ENCODE data around the gene INPP4B. TPM values are rescaled to one million over a fixed set of nuclear protein-coding genes. Genes with fewer than 3 reads are reported as not detected.

Gene INPP4B
- total RNA-seq, 2 experiments from 2014 or later = 43.7 to 44.7 TPM

- Mint-ChIP-seq H3K4me1 (ENCODE audit: low read depth) (no peaks in the 10 kb centered on the region), H3K4me3 (no peak overlapping the region), H3K9me3 (ENCODE audit: insufficient read depth) (no peaks in the 10 kb centered on the region), H3K27me3 (ENCODE audit: low read depth) (peaks cover 9% of the 10 kb centered on the region), H3K36me3 (ENCODE audit: low read depth) (no peaks in the 10 kb centered on the region), H3K27ac (no peak overlapping the region)
- POLR2A ChIA-PET = no interaction called here
- CTCF ChIA-PET = no interaction called here
- DNase-seq (no peak), ATAC-seq (no peak)
Observed at GRCh38 chr4:142856576-142856975, 10.5 kb upstream of the INPP4B start.

DNA sequence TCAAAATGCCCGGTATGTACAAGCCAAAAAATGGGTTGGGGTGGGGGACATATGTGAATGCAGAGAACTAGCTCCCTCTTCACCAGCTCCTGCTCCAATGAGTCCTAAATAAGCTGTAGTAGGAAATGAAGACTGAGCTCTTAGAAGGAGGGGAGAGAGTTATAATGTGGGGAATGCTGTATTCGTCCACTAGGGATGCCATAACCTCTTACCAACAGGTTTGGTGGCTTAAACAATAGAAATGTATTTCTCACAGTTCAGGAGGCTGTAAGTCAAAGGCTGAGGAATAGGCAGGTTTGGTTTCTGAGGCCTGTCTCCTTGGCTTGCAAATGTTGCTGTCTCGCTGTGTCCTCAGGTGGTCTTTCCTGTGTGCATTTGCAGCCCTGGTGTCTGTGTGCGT lies 4.4 kb upstream of the INPP4B start:
- Mint-ChIP-seq H3K4me3 (no peak overlapping the region), H3K36me3 (ENCODE audit: low read depth) (no peaks in the 10 kb centered on the region), H3K27me3 (ENCODE audit: low read depth) (peaks cover 28% of the 10 kb centered on the region), H3K4me1 (ENCODE audit: low read depth) (peaks cover 8% of the 10 kb centered on the region), H3K9me3 (ENCODE audit: insufficient read depth) (no peaks in the 10 kb centered on the region), H3K27ac (no peak overlapping the region)
- no peak for ATAC-seq
- ChIA-PET CTCF (interaction anchor here (1.1 kb wide), 1 partner anchor 9 kb away, joined by 5 read pairs; no protein-coding TSS in a partner anchor), POLR2A (no interaction called here)
- DNase-seq = no peak

DNA sequence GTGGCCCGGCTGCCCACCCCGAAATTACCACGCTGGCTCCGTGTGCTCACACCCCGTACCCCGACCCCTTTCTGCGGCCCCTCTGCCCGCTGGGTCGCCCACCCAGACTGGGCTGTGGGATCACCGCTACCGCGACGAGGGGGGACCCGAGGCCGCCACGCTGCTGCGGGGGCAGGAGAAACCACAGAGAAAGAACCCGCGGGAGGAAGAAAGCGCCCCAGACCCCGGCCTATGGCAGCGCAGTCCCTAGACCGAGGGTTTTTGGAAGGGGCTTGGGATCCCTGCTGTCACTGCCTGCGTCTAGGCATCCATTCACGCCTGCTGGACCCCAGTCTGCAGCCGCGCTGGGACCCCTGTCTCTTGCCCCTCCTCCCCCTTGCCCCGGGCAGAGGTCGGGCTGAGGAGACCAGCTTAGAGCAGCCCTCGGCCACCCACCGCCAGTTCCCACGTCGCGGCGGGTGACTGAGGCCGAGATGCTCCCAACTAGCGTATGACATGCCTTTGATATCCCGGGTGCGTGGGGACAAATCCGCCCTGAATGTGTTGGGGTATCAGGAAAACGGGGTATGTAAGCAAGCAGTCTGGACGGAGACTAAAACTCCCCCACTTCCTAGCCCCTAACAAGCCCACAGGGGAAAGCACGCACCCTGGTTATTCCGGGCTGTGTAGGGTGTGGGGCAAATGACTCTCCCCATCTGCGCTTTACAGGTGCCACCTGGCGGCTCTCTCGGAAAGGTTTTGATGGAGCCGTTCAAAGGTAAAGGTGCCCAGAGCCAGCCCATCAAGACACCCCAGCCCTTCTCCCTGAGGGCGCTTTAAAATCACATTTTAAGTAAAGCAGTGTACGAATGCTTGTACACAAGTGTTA lies 862 bp upstream of the INPP4B start:
- ATAC-seq (peak; percentile 81), DNase-seq (peak; percentile 84)
- no peaks in the 10 kb centered on the region for H3K36me3 Mint-ChIP-seq (ENCODE audit: low read depth)
- peaks cover 35% of the 10 kb centered on the region for H3K27me3 Mint-ChIP-seq (ENCODE audit: low read depth)
- peaks cover 17% of the 10 kb centered on the region for H3K4me1 Mint-ChIP-seq (ENCODE audit: low read depth)
- CTCF ChIA-PET = interaction anchor here (0.6 to 2.7 kb wide), 14 partner anchors 12 to 1540 kb away, joined by 3 to 8 read pairs (median 3); no protein-coding TSS in a partner anchor
- POLR2A ChIA-PET = interaction anchor here (0.7 kb wide), 1 partner anchor 1847 kb away, joined by 3 read pairs; no protein-coding TSS in a partner anchor
- no peaks in the 10 kb centered on the region for H3K9me3 Mint-ChIP-seq (ENCODE audit: insufficient read depth)
- H3K4me3 Mint-ChIP-seq = peak overlapping the region; percentile 84
- no peak overlapping the region for H3K27ac Mint-ChIP-seq

DNA sequence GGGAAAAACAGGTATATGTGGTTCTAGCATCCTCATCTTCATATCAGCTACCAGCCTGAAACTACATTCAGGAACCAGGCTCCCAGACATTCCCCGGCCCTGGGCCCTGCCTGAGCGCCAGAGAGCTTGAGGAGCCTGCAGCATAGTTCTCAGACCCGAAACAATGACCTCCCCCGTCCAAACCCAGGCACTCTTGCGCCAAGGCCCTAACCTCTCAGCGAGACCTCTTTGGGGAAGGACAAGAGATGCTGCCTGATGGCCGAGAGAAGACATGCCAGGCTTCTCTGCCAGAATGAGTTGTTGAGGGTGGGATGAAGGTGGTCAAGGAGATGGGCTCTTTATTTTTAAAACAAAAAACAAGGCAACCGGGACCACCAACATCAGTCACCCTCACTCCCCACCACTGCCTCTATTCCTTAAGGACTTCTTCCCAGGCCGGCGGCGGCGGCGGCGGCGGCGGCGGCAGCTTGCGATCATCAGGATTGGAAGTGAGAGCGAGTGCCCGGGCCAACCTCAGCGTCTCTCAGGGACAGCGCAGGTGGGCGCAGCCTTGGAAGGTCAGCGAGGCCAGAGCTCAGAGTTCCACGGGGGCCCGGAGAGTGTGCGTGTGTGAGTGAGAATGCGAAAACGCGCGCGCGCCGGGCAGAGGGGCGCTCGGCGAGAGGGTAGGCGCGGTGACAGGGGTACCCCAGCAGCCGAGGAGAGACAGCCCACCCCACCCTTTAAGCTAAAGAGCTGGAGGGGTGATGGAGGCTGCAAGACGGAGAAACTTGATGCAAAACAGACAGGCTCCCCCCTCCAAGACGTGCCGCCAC lies 601 bp downstream of the INPP4B start:
- ATAC-seq = peak; percentile 8
- Mint-ChIP-seq H3K27me3 (ENCODE audit: low read depth) (peaks cover 40% of the 10 kb centered on the region), H3K4me3 (peak overlapping the region; percentile 84), H3K4me1 (ENCODE audit: low read depth) (peaks cover 17% of the 10 kb centered on the region), H3K36me3 (ENCODE audit: low read depth) (no peaks in the 10 kb centered on the region), H3K27ac (no peak overlapping the region), H3K9me3 (ENCODE audit: insufficient read depth) (no peaks in the 10 kb centered on the region)
- POLR2A ChIA-PET = no interaction called here
- CTCF ChIA-PET = interaction anchor here (0.7 to 2.7 kb wide), 6 partner anchors 11 to 1538 kb away, joined by 3 to 8 read pairs (median 4); no protein-coding TSS in a partner anchor
- no peak for DNase-seq

DNA sequence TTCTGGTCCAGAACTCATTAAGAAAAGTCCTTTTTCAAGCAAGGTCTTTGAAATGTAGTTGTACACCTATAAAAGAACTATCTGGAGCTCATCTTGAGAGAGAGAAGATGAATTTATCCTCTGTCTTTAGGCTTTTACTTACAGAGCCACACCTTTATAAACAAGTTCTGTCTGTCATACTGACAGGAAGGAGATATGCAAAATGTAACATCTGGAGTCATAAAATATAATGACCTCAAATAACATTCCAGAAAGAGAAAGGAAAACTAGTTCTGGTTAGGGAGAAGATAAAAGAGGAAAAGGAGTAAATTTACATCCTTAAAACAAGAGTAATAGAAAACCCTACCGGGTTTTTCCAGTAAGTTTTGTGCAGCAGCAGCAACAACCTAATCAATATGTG lies 1.3 kb downstream of the INPP4B start:
- peak overlapping the region; percentile 84 for H3K4me3 Mint-ChIP-seq
- H3K4me1 Mint-ChIP-seq (ENCODE audit: low read depth) = peaks cover 17% of the 10 kb centered on the region
- H3K9me3 Mint-ChIP-seq (ENCODE audit: insufficient read depth) = no peaks in the 10 kb centered on the region
- no peaks in the 10 kb centered on the region for H3K36me3 Mint-ChIP-seq (ENCODE audit: low read depth)
- peaks cover 38% of the 10 kb centered on the region for H3K27me3 Mint-ChIP-seq (ENCODE audit: low read depth)
- DNase-seq = no peak
- ChIA-PET CTCF (interaction anchor here (1.5 to 2.7 kb wide), 2 partner anchors 716 to 718 kb away, joined by 5 to 8 read pairs; no protein-coding TSS in a partner anchor), POLR2A (no interaction called here)
- no peak for ATAC-seq
- H3K27ac Mint-ChIP-seq = no peak overlapping the region

DNA sequence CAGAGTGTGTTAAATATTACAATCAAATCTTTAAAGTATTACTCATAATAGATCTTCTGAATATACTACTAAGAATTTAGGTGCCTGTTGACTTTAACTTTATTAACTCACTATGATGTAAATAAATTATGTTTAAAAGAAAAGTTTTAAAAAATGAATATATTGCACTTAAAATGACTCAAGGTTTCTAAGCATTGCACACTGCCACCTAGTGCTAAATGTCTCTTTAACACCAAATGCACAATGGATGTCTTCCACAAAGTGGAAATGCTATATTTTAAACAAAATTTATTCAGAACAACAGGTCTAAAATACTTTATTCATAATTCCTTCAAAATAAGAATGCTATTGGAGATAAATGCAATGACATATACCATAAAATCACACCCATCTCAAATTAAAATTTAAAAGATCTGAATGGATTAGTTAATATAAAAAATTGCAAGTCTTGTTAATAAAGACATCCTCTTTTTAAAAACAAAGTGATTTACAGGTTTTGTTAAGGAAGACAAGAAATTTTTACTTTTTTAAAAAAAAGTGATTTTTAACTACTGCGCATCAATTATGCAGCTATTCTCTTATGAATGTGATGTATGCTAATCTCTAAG lies 5.5 kb downstream of the INPP4B start:
- Mint-ChIP-seq H3K4me1 (ENCODE audit: low read depth) (peaks cover 10% of the 10 kb centered on the region), H3K36me3 (ENCODE audit: low read depth) (no peaks in the 10 kb centered on the region), H3K4me3 (no peak overlapping the region), H3K9me3 (ENCODE audit: insufficient read depth) (no peaks in the 10 kb centered on the region), H3K27ac (no peak overlapping the region), H3K27me3 (ENCODE audit: low read depth) (peaks cover 19% of the 10 kb centered on the region)
- peak; percentile 34 for DNase-seq
- ChIA-PET CTCF (interaction anchor here (0.6 to 1.4 kb wide), 5 partner anchors 11 to 1139 kb away, joined by 3 to 7 read pairs (median 3); no protein-coding TSS in a partner anchor), POLR2A (no interaction called here)
- ATAC-seq = no peak

GRCh38 chr4:142838778-142839177 lies 7.3 kb downstream of the INPP4B start:
- no peak for DNase-seq
- CTCF ChIA-PET = interaction anchor here (1.5 kb wide), 1 partner anchor 710 kb away, joined by 3 read pairs; no protein-coding TSS in a partner anchor
- Mint-ChIP-seq H3K9me3 (ENCODE audit: insufficient read depth) (no peaks in the 10 kb centered on the region), H3K27me3 (ENCODE audit: low read depth) (peaks cover 5% of the 10 kb centered on the region), H3K4me1 (ENCODE audit: low read depth) (no peaks in the 10 kb centered on the region), H3K27ac (no peak overlapping the region), H3K4me3 (no peak overlapping the region), H3K36me3 (ENCODE audit: low read depth) (no peaks in the 10 kb centered on the region)
- no peak for ATAC-seq
- POLR2A ChIA-PET = no interaction called here

DNA sequence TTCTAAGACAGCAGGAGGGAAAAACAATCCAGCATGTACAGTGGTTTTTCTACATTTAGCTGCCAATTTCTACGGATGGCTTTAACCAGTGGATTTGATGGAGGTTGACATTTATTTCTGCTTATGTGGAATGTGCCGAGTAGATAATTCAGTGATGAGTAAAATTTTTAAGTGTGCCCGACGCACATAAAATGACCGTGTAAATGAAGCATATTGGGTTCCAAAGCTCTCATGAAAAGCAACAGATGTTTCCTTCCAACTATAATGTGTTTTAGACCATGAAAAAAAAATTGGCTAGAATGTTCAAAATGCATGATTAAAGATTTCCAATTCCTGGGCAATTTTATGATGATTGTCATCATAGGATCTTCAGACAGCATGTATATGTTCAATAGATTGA lies 14.1 kb downstream of the INPP4B start:
- H3K9me3 Mint-ChIP-seq (ENCODE audit: insufficient read depth) = no peaks in the 10 kb centered on the region
- DNase-seq (no peak), ATAC-seq (no peak)
- no peaks in the 10 kb centered on the region for H3K4me1 Mint-ChIP-seq (ENCODE audit: low read depth)
- H3K27ac Mint-ChIP-seq = no peak overlapping the region
- POLR2A ChIA-PET = no interaction called here
- H3K27me3 Mint-ChIP-seq (ENCODE audit: low read depth) = peaks cover 10% of the 10 kb centered on the region
- CTCF ChIA-PET = no interaction called here
- no peaks in the 10 kb centered on the region for H3K36me3 Mint-ChIP-seq (ENCODE audit: low read depth)
- H3K4me3 Mint-ChIP-seq = no peak overlapping the region

DNA sequence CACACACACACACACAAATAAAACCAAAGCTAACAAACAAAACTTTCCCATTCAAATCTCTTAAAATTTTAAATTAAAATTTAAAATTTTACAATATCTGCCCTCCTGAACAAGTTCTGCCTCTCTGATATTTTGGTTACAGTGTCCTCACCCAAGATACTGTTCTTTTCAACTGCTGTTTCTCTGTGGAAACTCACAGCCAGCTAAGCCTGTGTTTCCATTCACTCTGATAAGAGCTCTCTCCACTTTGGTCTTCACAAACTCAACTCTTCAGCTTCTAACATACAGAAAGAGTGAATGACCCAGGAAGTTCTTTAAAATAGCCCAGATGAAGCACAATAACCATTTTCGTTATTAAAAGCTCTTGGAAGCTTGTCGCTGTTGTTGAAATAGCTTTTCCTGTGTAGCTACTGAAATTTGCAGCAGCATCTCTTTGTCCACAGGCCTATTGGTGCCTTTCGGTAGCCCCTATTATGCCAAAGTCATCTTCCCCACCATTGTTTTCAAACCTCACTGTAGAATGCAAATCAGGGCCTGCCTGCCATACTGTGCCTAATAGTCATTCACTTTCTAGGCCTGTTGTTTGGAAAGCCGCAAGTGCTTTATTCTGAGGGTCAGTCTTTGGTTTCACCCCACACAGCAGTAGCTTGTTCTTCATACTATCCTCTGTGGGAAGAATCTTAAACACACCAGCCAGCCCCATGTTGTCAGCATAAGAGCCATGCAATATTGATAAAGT lies 19.4 kb downstream of the INPP4B start:
- POLR2A ChIA-PET = interaction anchor here (0.6 kb wide), 1 partner anchor 197 kb away, joined by 3 read pairs; no protein-coding TSS in a partner anchor
- no peaks in the 10 kb centered on the region for H3K36me3 Mint-ChIP-seq (ENCODE audit: low read depth)
- no peaks in the 10 kb centered on the region for H3K4me1 Mint-ChIP-seq (ENCODE audit: low read depth)
- CTCF ChIA-PET = interaction anchor here (1.1 to 1.6 kb wide), 3 partner anchors 13 to 21 kb away, joined by 3 to 4 read pairs (median 3); no protein-coding TSS in a partner anchor
- H3K27me3 Mint-ChIP-seq (ENCODE audit: low read depth) = peaks cover 8% of the 10 kb centered on the region
- H3K9me3 Mint-ChIP-seq (ENCODE audit: insufficient read depth) = no peaks in the 10 kb centered on the region
- H3K4me3 Mint-ChIP-seq = no peak overlapping the region
- no peak for ATAC-seq
- H3K27ac Mint-ChIP-seq = no peak overlapping the region
- no peak for DNase-seq

GRCh38 chr4:142824368-142824767 lies 21.7 kb downstream of the INPP4B start:
- CTCF ChIA-PET = no interaction called here
- Mint-ChIP-seq H3K4me3 (no peak overlapping the region), H3K36me3 (ENCODE audit: low read depth) (no peaks in the 10 kb centered on the region), H3K9me3 (ENCODE audit: insufficient read depth) (no peaks in the 10 kb centered on the region), H3K4me1 (ENCODE audit: low read depth) (no peaks in the 10 kb centered on the region), H3K27me3 (ENCODE audit: low read depth) (peaks cover 2% of the 10 kb centered on the region), H3K27ac (no peak overlapping the region)
- DNase-seq (no peak), ATAC-seq (no peak)
- POLR2A ChIA-PET = no interaction called here

- CTCF ChIA-PET = no interaction called here
- no peak for DNase-seq
- no peak overlapping the region for H3K27ac Mint-ChIP-seq
Observed at GRCh38 chr4:142823796-142824195, 22.3 kb downstream of the INPP4B start.

More at GRCh38 chr4:142823796-142824195, 22.3 kb downstream of the INPP4B start:
- Mint-ChIP-seq H3K4me1 (ENCODE audit: low read depth) (no peaks in the 10 kb centered on the region), H3K9me3 (ENCODE audit: insufficient read depth) (no peaks in the 10 kb centered on the region), H3K27me3 (ENCODE audit: low read depth) (peaks cover under 1% of the 10 kb centered on the region), H3K4me3 (no peak overlapping the region), H3K36me3 (ENCODE audit: low read depth) (no peaks in the 10 kb centered on the region)
- ATAC-seq = no peak
- POLR2A ChIA-PET = interaction anchor here (0.8 kb wide), 1 partner anchor 72 kb away, joined by 3 read pairs; no protein-coding TSS in a partner anchor
